GM19438 (cell line): Measurements from ENCODE around the gene QSOX2.
A peak's percentile ranks its signal among the peaks of the same experiment; 100 is the strongest.

ENCODE experiments used
- ATAC-seq: cut with Tn5 transposase; IDR thresholded peaks from one replicate; pipeline ENCODE4 v1.9.1; 2021; ENCODE audit warnings: low read depth; ENCODE audit not compliant: unreplicated experiment

The QSOX2 gene

GRCh38 chr9:136283291-136284235 lies 38.0 kb upstream of the QSOX2 start:
- peak; percentile 61 for ATAC-seq

GRCh38 chr9:136282272-136282861 lies 36.8 kb upstream of the QSOX2 start:
- no peak for ATAC-seq

- no peak for ATAC-seq
Measured at GRCh38 chr9:136281421-136282271, 36.0 kb upstream of the QSOX2 start.

GRCh38 chr9:136280535-136281315 lies 35.1 kb upstream of the QSOX2 start:
- no peak for ATAC-seq

GRCh38 chr9:136279471-136279870 lies 33.9 kb upstream of the QSOX2 start:
- ATAC-seq: no peak

- ATAC-seq: no peak
Measured at GRCh38 chr9:136278894-136279293, 33.3 kb upstream of the QSOX2 start.

GRCh38 chr9:136278221-136278620 lies 32.6 kb upstream of the QSOX2 start:
- ATAC-seq: no peak

GRCh38 chr9:136277746-136278145 lies 32.1 kb upstream of the QSOX2 start:
- no peak for ATAC-seq

- ATAC-seq: no peak
Measured at GRCh38 chr9:136276716-136277115, 31.1 kb upstream of the QSOX2 start.

GRCh38 chr9:136275655-136276429 lies 30.2 kb upstream of the QSOX2 start:
- no peak for ATAC-seq

- no peak for ATAC-seq
Measured at GRCh38 chr9:136274786-136275654, 29.4 kb upstream of the QSOX2 start.

- ATAC-seq: no peak
Measured at GRCh38 chr9:136273921-136274785, 28.5 kb upstream of the QSOX2 start.

GRCh38 chr9:136273244-136273865 lies 27.7 kb upstream of the QSOX2 start:
- no peak for ATAC-seq

- ATAC-seq: no peak
Measured at GRCh38 chr9:136270173-136270705, 24.6 kb upstream of the QSOX2 start.

- no peak for ATAC-seq
Measured at GRCh38 chr9:136268735-136269134, 23.1 kb upstream of the QSOX2 start.

- no peak for ATAC-seq
Measured at GRCh38 chr9:136268318-136268717, 22.7 kb upstream of the QSOX2 start.
